Stomach smooth muscle (tissue), 2 donors: ENCODE measurements around the gene GNAO1.
"Not testable (repeated sequence)": the region's sequence is repeated elsewhere in the genome, so short reads cannot be mapped to it uniquely, and the experiment has no call there.

Source experiments
- H3K27ac ChIP-seq: one replicate; pipeline ENCODE4 v1.7.0; 2013; ENCODE audit warnings: mild to moderate bottlenecking, low read length, inconsistent platforms
- H3K27me3 ChIP-seq, 2 donors: one replicate each; pipeline ENCODE4 v1.7.0; 2013; ENCODE audit warnings: low read length in 2 of 2; ENCODE audit not compliant: insufficient read depth in 2 of 2, control insufficient read depth in 1 of 2
- H3K36me3 ChIP-seq, 2 donors: one replicate each; pipeline ENCODE4 v1.7.0; 2013; ENCODE audit warnings: low read length in 2 of 2; ENCODE audit not compliant: control insufficient read depth in 2 of 2, insufficient read depth in 2 of 2
- H3K4me1 ChIP-seq: one replicate; pipeline ENCODE4 v1.7.0; 2013; ENCODE audit warnings: low read length; ENCODE audit not compliant: control insufficient read depth, insufficient read depth
- H3K4me3 ChIP-seq, 2 donors: one replicate each; pipeline ENCODE4 v1.7.0; 2013; ENCODE audit warnings: low read length in 2 of 2
- H3K9ac ChIP-seq, 2 donors: one replicate each; pipeline ENCODE4 v1.7.0; 2013; ENCODE audit warnings: low read length in 2 of 2, mild to moderate bottlenecking in 1 of 2
- H3K9me3 ChIP-seq, 2 donors: one replicate each; pipeline ENCODE4 v1.7.0; 2013; ENCODE audit warnings: low read length in 2 of 2; ENCODE audit not compliant: control insufficient read depth in 2 of 2
- donor health status: healthy.
- donor health status: Pancreatic carcinoma.

Gene GNAO1

GRCh38 chr16:56379044-56379443, 187.8 kb downstream of the GNAO1 start:
- not testable (repeated sequence) for H3K4me3 ChIP-seq, H3K9me3 ChIP-seq, H3K9ac ChIP-seq, H3K27ac ChIP-seq, H3K27me3 ChIP-seq, H3K4me1 ChIP-seq
- H3K36me3 ChIP-seq: peaks cover 32 to 33% of the 10 kb centered on the region in 2 donors

- H3K4me3 ChIP-seq, H3K27ac ChIP-seq, H3K9ac ChIP-seq, H3K9me3 ChIP-seq, H3K4me1 ChIP-seq, H3K27me3 ChIP-seq: not testable (repeated sequence)
- H3K36me3 ChIP-seq: peaks cover 37 to 49% of the 10 kb centered on the region in 2 donors
Measured at GRCh38 chr16:56380778-56381485, 189.6 kb downstream of the GNAO1 start.

DNA sequence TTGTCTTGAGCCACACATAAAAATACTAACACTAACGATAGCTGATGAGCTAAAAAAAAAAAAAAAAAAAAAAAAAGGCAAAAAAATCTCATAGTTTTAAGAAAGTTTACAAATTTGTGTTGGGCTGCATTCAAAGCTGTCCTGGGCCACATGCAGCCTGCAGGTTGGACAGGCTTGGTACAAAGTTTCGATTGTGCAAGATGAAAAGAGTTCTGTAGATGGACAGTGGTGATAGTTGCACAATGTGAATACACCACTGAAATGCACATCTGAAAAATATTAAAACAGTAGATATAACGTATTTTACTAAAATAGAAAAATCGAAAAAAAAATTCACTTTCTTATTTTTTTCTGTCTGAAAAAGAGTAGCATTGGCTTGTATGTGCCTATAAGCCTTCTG, 191.2 kb downstream of the GNAO1 start:
- Histone ChIP-seq H3K9me3 (no peaks in the 10 kb centered on the region), H3K4me3 (no peak overlapping the region), H3K27ac (no peak overlapping the region), H3K36me3 (peaks cover 40 to 56% of the 10 kb centered on the region in 2 donors), H3K4me1 (no peaks in the 10 kb centered on the region), H3K9ac (no peak overlapping the region), H3K27me3 (no peaks in the 10 kb centered on the region)

- Histone ChIP-seq H3K4me1 (no peaks in the 10 kb centered on the region), H3K4me3 (no peak overlapping the region)
Measured at GRCh38 chr16:56382901-56383355, 191.6 kb downstream of the GNAO1 start.

DNA sequence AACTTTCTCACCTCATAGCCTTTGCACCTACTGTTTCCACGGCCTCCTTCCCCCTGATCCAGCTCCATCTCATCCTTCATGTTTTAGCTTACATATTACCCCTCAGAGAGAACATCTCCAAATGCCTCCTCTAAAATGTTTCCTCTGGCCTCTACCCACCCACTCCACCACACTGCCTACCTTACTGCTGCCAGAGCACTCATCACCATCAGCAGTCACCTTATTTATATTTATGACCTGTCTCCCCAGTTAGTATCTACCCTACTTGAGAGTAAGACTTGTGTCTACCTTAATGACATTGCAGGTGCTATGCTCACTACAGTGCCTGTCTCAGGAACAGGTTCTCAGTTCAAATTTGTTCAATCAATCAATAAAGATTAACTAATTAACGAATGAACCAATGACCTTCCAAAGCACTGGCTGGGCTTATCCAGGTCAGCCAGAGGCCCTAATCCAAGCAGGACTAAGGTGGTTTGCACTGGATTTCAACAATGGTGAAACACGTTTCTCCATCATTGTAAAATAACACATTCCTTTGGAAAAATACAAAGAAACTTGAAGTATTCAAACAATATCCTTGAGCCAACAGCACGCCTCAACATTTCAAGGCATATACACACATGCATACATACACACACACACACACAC, 192.9 kb downstream of the GNAO1 start:
- no peak overlapping the region for H3K9ac ChIP-seq
- H3K27ac ChIP-seq: no peak overlapping the region
- no peaks in the 10 kb centered on the region for H3K9me3 ChIP-seq
- H3K4me1 ChIP-seq: no peaks in the 10 kb centered on the region
- H3K4me3 ChIP-seq: no peak overlapping the region
- H3K36me3 ChIP-seq: peaks cover 50 to 65% of the 10 kb centered on the region in 2 donors
- no peaks in the 10 kb centered on the region for H3K27me3 ChIP-seq

More at GRCh38 chr16:56382901-56383355, 191.6 kb downstream of the GNAO1 start:
- Histone ChIP-seq H3K9me3 (no peaks in the 10 kb centered on the region), H3K9ac (no peak overlapping the region), H3K27ac (no peak overlapping the region), H3K36me3 (peaks cover 44 to 60% of the 10 kb centered on the region in 2 donors), H3K27me3 (no peaks in the 10 kb centered on the region)

DNA sequence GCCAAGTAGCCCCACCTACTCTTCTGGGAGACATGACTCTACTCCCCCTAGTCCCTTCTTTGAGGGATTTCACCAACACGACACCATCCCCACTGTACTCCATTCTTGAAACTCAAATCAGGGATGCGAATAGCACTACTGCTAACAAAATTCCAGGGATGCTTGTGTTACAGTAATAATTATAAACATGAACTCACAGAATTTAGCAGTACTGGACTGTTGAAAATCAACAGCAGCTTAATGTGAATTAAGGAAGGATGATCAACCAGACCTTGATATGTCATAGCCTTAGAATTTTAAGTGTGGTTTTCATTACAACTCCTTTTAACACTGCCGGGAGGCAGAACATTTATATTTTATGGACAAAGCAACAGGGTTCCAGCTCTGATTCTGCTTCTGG, 196.1 kb downstream of the GNAO1 start:
- Histone ChIP-seq H3K9ac (no peak overlapping the region), H3K4me3 (no peak overlapping the region), H3K9me3 (no peaks in the 10 kb centered on the region), H3K36me3 (peaks cover 51 to 62% of the 10 kb centered on the region in 2 donors), H3K27ac (no peak overlapping the region), H3K27me3 (no peaks in the 10 kb centered on the region), H3K4me1 (no peaks in the 10 kb centered on the region)

DNA sequence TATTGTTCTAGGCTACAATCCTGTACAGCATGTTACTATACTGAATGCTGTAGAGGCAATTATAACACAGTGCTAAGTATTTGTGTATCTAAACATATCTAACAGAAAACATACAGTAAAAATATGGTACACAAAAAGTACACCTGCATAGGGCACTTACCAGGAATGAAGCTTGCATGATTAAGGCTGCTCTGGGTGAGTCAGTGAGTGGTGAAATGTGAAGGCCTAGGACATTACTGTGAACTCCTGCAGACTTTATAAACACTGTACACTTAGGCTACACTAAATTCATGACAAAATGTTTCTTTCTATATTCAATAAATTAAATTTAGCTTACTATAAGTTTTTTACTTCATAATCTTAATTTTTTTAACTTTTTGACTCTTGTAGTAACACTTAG, 196.9 kb downstream of the GNAO1 start:
- H3K36me3 ChIP-seq: peaks cover 49 to 57% of the 10 kb centered on the region in 2 donors
- no peaks in the 10 kb centered on the region for H3K4me1 ChIP-seq

DNA sequence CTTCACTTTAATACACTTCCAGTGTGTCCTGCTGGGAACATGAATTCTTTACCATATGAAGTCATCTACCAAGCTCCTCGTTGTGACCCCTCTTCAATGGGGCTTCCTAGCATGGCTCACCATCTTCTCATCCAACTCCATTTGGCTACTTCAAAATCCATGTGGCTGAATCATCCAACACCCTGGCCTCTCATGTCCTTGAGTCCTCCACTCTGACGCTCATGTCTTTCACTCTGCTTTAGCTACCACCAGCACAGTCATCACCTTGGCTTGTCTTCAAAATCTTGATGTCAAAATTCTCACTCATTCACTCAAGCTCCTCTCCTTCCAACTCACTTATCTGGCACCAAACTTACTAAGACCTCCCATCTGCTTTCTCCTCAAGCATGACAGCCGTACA, 198.3 kb downstream of the GNAO1 start:
- Histone ChIP-seq H3K27me3 (no peaks in the 10 kb centered on the region), H3K9me3 (no peaks in the 10 kb centered on the region), H3K4me1 (no peaks in the 10 kb centered on the region), H3K9ac (no peak overlapping the region), H3K27ac (no peak overlapping the region), H3K4me3 (no peak overlapping the region), H3K36me3 (peaks cover 36 to 44% of the 10 kb centered on the region in 2 donors)

More for the DNA sequence above, 196.9 kb downstream of the GNAO1 start:
- H3K4me3 ChIP-seq: no peak overlapping the region
- H3K27ac ChIP-seq: no peak overlapping the region
- H3K27me3 ChIP-seq: no peaks in the 10 kb centered on the region
- no peaks in the 10 kb centered on the region for H3K9me3 ChIP-seq
- H3K9ac ChIP-seq: no peak overlapping the region

DNA sequence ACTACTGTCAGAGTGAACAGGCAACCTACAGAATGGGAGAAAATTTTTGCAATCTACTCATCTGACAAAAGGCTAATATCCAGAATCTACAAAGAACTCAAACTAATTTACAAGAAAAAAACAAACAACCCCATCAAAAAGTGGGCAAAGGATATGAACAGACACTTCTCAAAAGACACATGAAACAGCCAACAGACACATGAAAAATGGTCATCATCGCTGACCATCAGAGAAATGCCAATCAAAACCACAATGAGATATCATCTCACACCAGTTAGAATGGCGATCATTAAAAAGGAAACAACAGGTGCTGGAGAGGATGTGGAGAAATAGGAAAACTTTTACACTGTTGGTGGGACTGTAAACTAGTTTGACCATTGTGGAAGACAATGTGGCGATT, 205.4 kb downstream of the GNAO1 start:
- not testable (repeated sequence) for H3K27me3 ChIP-seq, H3K4me1 ChIP-seq, H3K27ac ChIP-seq, H3K4me3 ChIP-seq, H3K9ac ChIP-seq, H3K9me3 ChIP-seq
- peaks cover 13 to 16% of the 10 kb centered on the region in 2 donors for H3K36me3 ChIP-seq

- no peaks in the 10 kb centered on the region for H3K9me3 ChIP-seq
- H3K4me3 ChIP-seq: no peak overlapping the region
- no peaks in the 10 kb centered on the region for H3K27me3 ChIP-seq
- no peak overlapping the region for H3K9ac ChIP-seq
- H3K4me1 ChIP-seq: no peaks in the 10 kb centered on the region
- no peak overlapping the region for H3K27ac ChIP-seq
- H3K36me3 ChIP-seq: peaks cover 25 to 33% of the 10 kb centered on the region in 2 donors
Measured at GRCh38 chr16:56399047-56399446, 207.8 kb downstream of the GNAO1 start.

GRCh38 chr16:56399486-56399885, 208.2 kb downstream of the GNAO1 start:
- peaks cover 29 to 36% of the 10 kb centered on the region in 2 donors for H3K36me3 ChIP-seq

More at GRCh38 chr16:56399486-56399885, 208.2 kb downstream of the GNAO1 start:
- Histone ChIP-seq H3K27me3 (no peaks in the 10 kb centered on the region), H3K9ac (no peak overlapping the region), H3K4me3 (no peak overlapping the region), H3K4me1 (no peaks in the 10 kb centered on the region), H3K9me3 (no peaks in the 10 kb centered on the region), H3K27ac (no peak overlapping the region)
